Omental fat pad (tissue), 4 donors: ENCODE data around the gene DLK1. TPM values are rescaled to one million over a fixed set of nuclear protein-coding genes. Genes with fewer than 3 reads are reported as not detected.

ENCODE experiments used
- ATAC-seq: fragments of 150-250 bp; one replicate; pipeline ENCODE4 v1.9.1; 2016; ENCODE audit warnings: mild to moderate bottlenecking, moderate library complexity; ENCODE audit not compliant: low FRiP score
- DNase-seq: peaks from one replicate; pipeline ENCODE4 v3.0.0-alpha.2; 2019; ENCODE audit warnings: low spot score
- CTCF ChIP-seq, 3 donors: fragments of 450-650 bp; IDR thresholded peaks; one replicate each; pipeline ENCODE4 v1.5.1; 2016 to 2017; ENCODE audit warnings: antibody characterized with exemption in 3 of 3, mild to moderate bottlenecking in 3 of 3, moderate library complexity in 2 of 3
- total RNA-seq, 4 donors: library from RNA; depleted of rRNA; stranded (reverse); fragments of >200 nt; gene quantifications; one replicate each; pipeline ENCODE4 v1.1.0, GENCODE V29; 2016

The DLK1 gene
- total RNA-seq, 4 donors from 2014 or later: not detected

- no peak for DNase-seq
- TF ChIP-seq CTCF (IDR thresholded peaks at IDR 0.05): no peak
- ATAC-seq: no peak
Measured at GRCh38 chr14:100762901-100763300, 36.2 kb downstream of the DLK1 start.

DNA sequence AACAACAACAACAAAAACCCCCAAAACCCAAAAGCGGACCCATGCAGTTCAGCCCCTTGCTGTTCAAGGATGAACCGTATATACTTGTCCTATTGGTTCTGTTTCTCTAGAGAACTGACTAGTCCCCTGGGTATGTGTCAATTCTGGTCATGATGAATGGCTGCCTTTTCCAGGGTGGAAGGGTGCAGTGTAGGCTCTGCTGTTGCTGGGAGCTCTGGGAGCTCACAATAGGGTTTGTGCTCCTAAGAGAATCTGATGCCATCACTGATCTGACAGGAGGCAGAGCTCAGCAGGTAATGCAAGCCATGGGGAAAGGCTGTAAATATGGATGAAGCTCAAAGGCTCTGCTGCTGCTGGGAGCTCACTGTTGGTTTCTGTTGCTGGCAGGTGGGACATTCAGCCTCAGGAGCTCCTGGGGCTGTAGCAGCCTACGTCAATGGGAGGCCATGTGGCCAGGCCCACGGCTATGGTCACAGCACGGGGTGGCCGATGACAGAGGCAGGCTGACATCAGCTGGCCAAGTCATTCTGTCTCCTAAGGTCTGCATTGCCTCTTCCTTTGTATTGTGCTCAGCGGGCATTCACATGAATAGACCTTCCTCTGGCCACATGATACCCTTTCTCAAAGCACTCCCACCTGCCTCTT is 37.9 kb downstream of the DLK1 start:
- no peak for TF ChIP-seq CTCF (IDR thresholded peaks at IDR 0.05)
- DNase-seq: no peak
- ATAC-seq: no peak

DNA sequence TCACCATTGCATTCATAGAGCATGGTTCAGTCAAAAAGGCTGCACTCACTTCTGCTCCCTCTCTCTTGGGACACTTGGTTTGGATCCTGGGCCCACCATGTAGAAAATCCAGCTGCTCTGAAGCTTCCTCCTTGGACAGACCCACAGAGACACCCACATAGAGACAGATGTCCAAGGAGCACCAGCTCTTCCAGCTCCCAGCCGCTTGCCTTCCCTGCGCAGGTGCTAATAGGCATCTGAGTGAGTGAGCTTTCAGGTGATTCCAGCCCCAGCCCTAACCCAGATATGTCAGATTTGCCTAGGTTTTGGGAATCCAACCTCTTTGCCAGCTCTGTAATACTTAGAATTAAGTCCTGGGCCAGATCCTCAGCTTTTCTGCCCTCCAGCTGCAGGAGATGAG is 38.6 kb downstream of the DLK1 start:
- no peak for TF ChIP-seq CTCF (IDR thresholded peaks at IDR 0.05)
- DNase-seq: no peak
- ATAC-seq: no peak

DNA sequence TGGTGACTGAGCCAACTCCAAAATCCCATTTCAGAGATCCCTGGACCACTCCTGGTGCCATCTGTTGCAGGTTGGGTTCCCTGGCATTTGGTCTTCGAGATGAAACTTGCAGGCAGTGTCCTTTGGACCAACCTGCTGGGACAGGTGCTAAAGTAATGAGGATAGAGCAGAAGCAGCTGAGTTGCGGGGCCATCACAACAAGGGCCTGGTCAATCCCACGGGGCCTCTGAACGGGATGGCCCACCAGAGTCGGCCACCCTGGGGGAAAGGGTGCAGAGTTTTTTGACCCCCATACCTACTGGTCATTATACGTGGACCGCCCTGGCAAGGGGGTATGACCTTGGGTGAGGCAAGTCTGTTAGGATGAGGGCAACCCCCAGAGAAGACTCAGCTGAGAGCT is 39.3 kb downstream of the DLK1 start:
- no peak for TF ChIP-seq CTCF (IDR thresholded peaks at IDR 0.05)
- ATAC-seq (no peak), DNase-seq (no peak)

GRCh38 chr14:100767003-100767787 is 40.5 kb downstream of the DLK1 start:
- no peak for DNase-seq
- no peak for ATAC-seq
- no peak for TF ChIP-seq CTCF (IDR thresholded peaks at IDR 0.05)

DNA sequence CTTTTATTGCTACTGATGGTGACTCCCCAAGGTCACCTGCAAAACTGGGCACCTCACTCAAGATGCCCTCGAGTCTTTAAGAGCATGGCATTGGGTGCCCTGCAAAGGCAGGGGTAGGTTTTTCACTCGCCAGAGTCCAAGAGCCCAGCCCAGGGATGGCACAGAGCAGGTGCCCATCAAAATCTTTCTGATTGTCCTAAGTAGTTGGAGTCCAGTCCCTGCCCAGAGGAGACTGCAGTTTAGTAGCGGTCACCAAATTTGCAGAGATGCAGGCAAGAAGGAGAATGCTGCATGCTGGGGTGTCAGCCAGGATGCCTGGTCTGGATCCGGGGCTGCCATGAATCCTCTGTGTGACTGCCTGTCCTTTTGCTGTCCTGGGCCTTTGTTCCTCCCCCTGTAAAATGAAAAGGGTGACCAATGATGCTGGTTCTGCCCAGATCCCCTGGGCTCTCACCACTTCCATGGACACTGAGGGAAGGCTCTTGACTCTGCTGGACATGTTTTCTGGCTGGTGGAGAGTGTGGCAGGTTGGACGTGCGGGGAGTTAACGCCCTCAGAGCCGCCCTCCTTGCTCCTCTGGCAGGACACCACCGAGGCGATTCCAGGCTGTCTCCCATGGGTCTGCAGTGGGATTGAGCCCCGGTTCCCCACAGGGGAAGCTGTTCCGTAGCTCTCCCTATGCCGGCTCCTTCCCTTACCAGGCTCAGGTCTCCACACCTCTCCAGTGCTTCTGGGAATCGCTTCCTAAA is 41.3 kb downstream of the DLK1 start:
- DNase-seq: no peak
- TF ChIP-seq CTCF (IDR thresholded peaks at IDR 0.05): no peak
- ATAC-seq: no peak
